Karpas-422 (cell line): ENCODE measurements around the gene DLGAP5. TPM values are rescaled to one million over a fixed set of nuclear protein-coding genes. Genes with fewer than 3 reads are reported as not detected.

Experiments
- DNase-seq: peaks from one replicate; pipeline ENCODE4 v3.0.0-alpha.2; 2015
- H2AFZ ChIP-seq: fragments of 200-600 bp; sonication (generic); 2 replicates; pipeline ENCODE4 v1.6.1; 2014; ENCODE audit warnings: antibody characterized with exemption, low read length, mixed read lengths
- H3K27ac ChIP-seq: fragments of 200-600 bp; sonication (generic); 2 replicates; pipeline ENCODE4 v1.5.1; 2014; ENCODE audit warnings: mild to moderate bottlenecking, low read length, moderate library complexity
- H3K27me3 ChIP-seq: fragments of 200-600 bp; sonication (generic); 2 replicates; pipeline ENCODE4 v1.6.1; 2014; ENCODE audit warnings: low read length, mixed read lengths
- H3K36me3 ChIP-seq: fragments of 200-600 bp; sonication (generic); 2 replicates; pipeline ENCODE4 v1.6.1; 2014; ENCODE audit warnings: low read length, mixed read lengths; ENCODE audit not compliant: insufficient read depth
- H3K4me1 ChIP-seq: fragments of 200-600 bp; sonication (generic); 2 replicates; pipeline ENCODE4 v1.6.1; 2014; ENCODE audit warnings: mild to moderate bottlenecking, low read length, mixed read lengths
- H3K4me2 ChIP-seq: fragments of 200-600 bp; sonication (generic); 2 replicates; pipeline ENCODE4 v1.6.1; 2014; ENCODE audit warnings: low read length, low read depth, mild to moderate bottlenecking; ENCODE audit not compliant: poor library complexity, severe bottlenecking
- H3K4me3 ChIP-seq: fragments of 200-600 bp; sonication (generic); 2 replicates; pipeline ENCODE4 v1.5.1; 2014; ENCODE audit warnings: mild to moderate bottlenecking, antibody characterized with exemption, low read length, mixed read lengths
- H3K79me2 ChIP-seq: fragments of 200-600 bp; sonication (generic); 2 replicates; pipeline ENCODE4 v1.6.1; 2014; ENCODE audit warnings: mild to moderate bottlenecking, low read length, mixed read lengths
- H3K9ac ChIP-seq: fragments of 200-600 bp; sonication (generic); 2 replicates; pipeline ENCODE4 v1.6.0; 2014; ENCODE audit warnings: low read length
- H3K9me2 ChIP-seq: fragments of 200-600 bp; sonication (generic), shearing (Covaris generic); replicated peaks from 2 replicates; pipeline ENCODE4 v1.6.0; 2014; ENCODE audit warnings: mild to moderate bottlenecking, low read length, moderate library complexity; ENCODE audit not compliant: insufficient read depth
- H3K9me3 ChIP-seq: fragments of 300-700, 200-600 bp; sonication (generic); 2 replicates; pipeline ENCODE4 v1.6.1; 2014; ENCODE audit warnings: low read length, mixed read lengths
- H4K20me1 ChIP-seq: fragments of 200-600 bp; sonication (generic); 2 replicates; pipeline ENCODE4 v1.6.1; 2014; ENCODE audit warnings: mild to moderate bottlenecking, antibody characterized with exemption, low read length, low read depth; ENCODE audit not compliant: insufficient read depth
- total RNA-seq: library from RNA; depleted of rRNA; stranded (reverse); fragments of >200 nt; shearing (Covaris generic); gene quantifications from 2 replicates; pipeline ENCODE4 v1.2.3, GENCODE V29; 2014; ENCODE audit warnings: low replicate concordance

The DLGAP5 gene
- total RNA-seq, 1 experiment from 2014 or later: 42.4 TPM

DNA sequence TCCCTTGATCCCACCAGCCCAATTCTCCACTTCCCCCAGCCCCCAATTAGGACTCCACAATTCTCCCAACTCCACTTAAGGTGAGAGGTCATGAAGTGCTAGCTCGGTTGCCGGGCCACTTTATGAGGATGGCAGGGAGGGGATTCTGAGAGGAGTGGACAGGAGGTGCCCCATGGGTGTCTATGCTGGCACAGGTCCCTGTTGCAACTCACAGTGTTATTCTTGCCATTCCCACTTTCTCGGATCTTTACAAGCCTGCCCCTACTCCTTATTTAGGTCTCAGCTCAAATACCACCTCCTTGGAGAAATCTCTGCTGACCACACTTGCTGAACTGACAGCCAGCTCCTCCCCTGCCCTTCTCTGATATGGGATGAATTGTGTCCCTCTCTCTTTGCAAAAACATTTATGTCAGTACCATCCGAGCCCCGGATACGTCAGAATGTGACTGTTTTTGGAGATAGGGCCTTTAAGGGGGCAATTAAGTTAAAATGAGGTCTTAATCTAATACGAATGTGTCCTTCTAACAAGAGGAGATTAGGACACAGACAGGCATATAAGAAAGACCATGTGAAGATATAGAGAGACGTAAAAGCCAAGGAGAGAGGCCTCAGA lies 66.5 kb downstream of the DLGAP5 start:
- Histone ChIP-seq H2AFZ (no peak overlapping the region), H3K4me1 (peaks cover 9% of the 10 kb centered on the region), H3K79me2 (no peaks in the 10 kb centered on the region), H3K9me3 (no peaks in the 10 kb centered on the region), H3K27ac (no peak overlapping the region), H3K36me3 (no peaks in the 10 kb centered on the region), H3K9me2 (no peaks in the 10 kb centered on the region), H3K4me2 (no peak overlapping the region), H3K9ac (no peak overlapping the region), H3K4me3 (no peak overlapping the region), H3K27me3 (no peaks in the 10 kb centered on the region), H4K20me1 (no peaks in the 10 kb centered on the region; the same call in 1 of the 2 replicates)
- no peak for DNase-seq

DNA sequence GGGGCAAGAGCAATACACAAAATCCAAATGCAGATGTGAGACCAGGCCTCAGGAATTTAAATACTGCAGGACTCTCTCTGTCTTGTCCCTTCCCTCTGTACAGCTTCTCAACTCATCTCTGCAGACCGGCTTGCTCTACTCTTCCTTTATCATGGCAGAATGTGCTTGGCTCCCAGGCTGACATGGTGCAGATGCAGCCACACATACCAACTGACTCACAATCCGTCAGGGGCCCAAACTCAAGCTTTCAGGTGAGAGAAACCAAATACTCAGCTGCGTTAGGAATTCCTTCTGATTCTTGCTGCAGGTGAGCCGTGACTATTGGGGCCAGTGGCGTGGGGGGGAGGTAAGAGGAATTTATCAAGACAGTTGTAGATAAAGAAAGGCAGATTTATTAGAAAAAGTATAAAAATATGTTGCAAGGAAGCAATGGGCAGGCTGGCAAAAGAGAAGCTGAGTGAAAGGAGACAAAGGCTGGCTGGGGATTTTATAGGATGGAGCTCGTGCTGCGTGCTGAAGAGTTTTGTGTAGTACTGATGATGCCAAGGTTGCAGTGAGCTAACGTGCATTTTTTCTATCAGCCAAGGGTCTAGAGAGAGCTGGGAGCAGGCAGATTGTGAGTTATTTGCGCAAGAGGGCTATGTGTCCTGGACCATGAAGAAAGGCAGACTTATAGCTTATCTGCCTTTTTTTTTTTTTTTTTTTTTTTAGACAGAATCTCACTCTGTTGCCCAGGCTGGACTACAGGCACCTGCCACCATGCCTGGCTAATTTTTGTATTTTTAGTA lies 67.3 kb downstream of the DLGAP5 start:
- H4K20me1 ChIP-seq: no peaks in the 10 kb centered on the region; the same call in 1 of the 2 replicates
- no peak overlapping the region for H3K4me3 ChIP-seq
- H3K36me3 ChIP-seq: no peaks in the 10 kb centered on the region
- no peaks in the 10 kb centered on the region for H3K27me3 ChIP-seq
- DNase-seq: no peak
- H3K4me1 ChIP-seq: peaks cover 9% of the 10 kb centered on the region
- no peak overlapping the region for H3K9ac ChIP-seq
- H3K9me2 ChIP-seq: no peaks in the 10 kb centered on the region
- H3K4me2 ChIP-seq: no peak overlapping the region
- no peaks in the 10 kb centered on the region for H3K79me2 ChIP-seq
- H3K27ac ChIP-seq: no peak overlapping the region
- no peaks in the 10 kb centered on the region for H3K9me3 ChIP-seq
- no peak overlapping the region for H2AFZ ChIP-seq

DNA sequence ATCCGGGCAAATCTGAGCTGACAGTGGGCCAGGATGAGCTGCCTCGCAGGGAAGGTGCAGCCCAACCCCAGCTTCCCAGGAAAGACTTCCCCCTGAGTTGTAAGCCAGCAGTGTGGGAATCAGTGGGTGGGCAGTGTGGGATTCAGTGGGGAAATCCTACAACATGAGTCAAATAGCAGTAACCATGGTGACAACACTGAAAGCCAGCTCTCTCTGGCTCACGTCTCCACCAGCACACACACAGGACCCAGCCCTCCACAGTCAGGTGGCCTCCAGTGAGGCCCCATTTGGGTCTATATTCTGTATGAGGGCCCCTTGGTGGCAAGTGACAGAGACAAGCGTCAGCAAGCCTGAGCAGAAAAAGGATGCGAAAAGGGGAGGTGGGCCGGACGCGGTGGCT lies 68.3 kb downstream of the DLGAP5 start:
- Histone ChIP-seq H2AFZ (no peak overlapping the region), H3K9me2 (no peaks in the 10 kb centered on the region), H3K4me3 (no peak overlapping the region), H3K36me3 (no peaks in the 10 kb centered on the region), H3K9ac (no peak overlapping the region), H4K20me1 (no peaks in the 10 kb centered on the region; the same call in 1 of the 2 replicates), H3K9me3 (no peaks in the 10 kb centered on the region), H3K79me2 (no peaks in the 10 kb centered on the region), H3K4me2 (no peak overlapping the region), H3K27me3 (no peaks in the 10 kb centered on the region), H3K4me1 (peaks cover 17% of the 10 kb centered on the region), H3K27ac (no peak overlapping the region)
- no peak for DNase-seq

DNA sequence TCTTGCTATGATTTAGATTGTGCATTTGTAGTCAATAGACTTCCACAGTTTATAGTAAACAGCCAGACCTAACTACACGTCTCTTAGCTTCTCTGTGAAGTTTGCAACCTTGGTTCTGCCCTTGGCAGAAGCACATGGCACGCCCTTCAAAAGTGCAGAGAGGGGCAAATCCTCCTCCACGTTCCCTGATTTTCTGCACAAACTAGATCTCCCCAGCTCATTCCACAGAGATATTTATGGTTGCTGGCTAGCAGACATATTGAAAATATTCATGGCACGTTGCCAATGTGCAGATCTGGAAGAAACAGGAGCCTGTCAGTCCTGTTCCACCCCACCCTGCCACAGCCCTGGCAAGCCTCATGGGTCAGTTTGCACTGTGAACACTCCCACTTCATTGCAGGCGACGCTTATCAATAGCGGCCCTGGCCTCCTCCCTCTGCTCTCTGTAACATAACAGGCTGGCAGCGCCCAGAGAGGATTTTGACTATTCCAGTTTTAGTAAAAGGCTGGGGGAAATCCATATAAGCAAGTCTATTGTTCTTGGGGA lies 68.9 kb downstream of the DLGAP5 start:
- H3K4me1 ChIP-seq: peaks cover 14% of the 10 kb centered on the region
- no peak overlapping the region for H3K27ac ChIP-seq
- H3K9me2 ChIP-seq: no peaks in the 10 kb centered on the region
- no peaks in the 10 kb centered on the region; the same call in 1 of the 2 replicates for H4K20me1 ChIP-seq
- no peaks in the 10 kb centered on the region for H3K79me2 ChIP-seq
- no peak overlapping the region for H3K9ac ChIP-seq
- no peak overlapping the region for H3K4me3 ChIP-seq
- no peak for DNase-seq
- no peak overlapping the region for H3K4me2 ChIP-seq
- no peaks in the 10 kb centered on the region for H3K36me3 ChIP-seq
- H2AFZ ChIP-seq: no peak overlapping the region
- H3K27me3 ChIP-seq: no peaks in the 10 kb centered on the region
- no peaks in the 10 kb centered on the region for H3K9me3 ChIP-seq

DNA sequence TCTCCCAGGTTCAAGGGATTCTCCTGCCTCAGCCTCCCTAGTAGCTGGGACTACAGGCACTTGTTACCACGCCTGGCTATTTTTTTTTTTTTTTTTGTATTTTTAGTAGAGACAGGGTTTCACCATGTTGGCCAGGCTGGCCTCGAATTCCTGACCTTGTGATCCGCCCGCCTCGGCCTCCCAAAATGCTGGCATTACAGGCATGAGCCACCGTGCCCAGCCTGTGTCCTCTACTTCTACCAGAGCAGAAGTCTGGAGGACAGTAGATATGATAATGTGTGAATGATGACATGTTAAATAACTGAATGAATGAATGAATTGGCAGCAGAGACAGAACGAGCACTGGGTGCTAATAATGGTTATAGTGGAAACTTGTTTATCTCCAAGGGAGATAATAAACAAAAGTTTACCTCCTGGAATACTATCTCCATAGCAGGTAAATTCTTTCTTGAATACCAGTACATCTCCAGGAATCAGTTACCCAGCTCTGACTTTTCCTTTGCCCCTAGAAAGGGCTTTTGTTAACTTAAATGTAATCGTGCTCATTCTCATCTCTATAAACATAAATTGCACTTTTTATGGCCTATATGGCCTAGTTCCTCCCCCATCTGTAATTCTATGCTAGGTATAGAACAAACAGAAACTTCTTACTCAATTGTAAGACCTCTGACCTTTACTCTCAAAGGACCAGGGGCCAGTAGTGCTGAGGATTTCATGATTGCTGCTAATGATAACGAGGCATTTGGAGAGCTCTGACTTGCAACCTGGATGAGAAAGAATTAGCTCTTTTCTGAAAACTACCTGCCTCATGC lies 69.6 kb downstream of the DLGAP5 start:
- Histone ChIP-seq H3K4me2 (no peak overlapping the region), H4K20me1 (peaks cover 2% of the 10 kb centered on the region; the same call in 1 of the 2 replicates), H3K27me3 (no peaks in the 10 kb centered on the region), H3K9ac (no peak overlapping the region), H3K9me2 (no peaks in the 10 kb centered on the region), H2AFZ (no peak overlapping the region), H3K4me1 (peaks cover 12% of the 10 kb centered on the region), H3K79me2 (no peaks in the 10 kb centered on the region), H3K27ac (no peak overlapping the region), H3K9me3 (no peaks in the 10 kb centered on the region), H3K36me3 (no peaks in the 10 kb centered on the region), H3K4me3 (no peak overlapping the region)
- DNase-seq: no peak

DNA sequence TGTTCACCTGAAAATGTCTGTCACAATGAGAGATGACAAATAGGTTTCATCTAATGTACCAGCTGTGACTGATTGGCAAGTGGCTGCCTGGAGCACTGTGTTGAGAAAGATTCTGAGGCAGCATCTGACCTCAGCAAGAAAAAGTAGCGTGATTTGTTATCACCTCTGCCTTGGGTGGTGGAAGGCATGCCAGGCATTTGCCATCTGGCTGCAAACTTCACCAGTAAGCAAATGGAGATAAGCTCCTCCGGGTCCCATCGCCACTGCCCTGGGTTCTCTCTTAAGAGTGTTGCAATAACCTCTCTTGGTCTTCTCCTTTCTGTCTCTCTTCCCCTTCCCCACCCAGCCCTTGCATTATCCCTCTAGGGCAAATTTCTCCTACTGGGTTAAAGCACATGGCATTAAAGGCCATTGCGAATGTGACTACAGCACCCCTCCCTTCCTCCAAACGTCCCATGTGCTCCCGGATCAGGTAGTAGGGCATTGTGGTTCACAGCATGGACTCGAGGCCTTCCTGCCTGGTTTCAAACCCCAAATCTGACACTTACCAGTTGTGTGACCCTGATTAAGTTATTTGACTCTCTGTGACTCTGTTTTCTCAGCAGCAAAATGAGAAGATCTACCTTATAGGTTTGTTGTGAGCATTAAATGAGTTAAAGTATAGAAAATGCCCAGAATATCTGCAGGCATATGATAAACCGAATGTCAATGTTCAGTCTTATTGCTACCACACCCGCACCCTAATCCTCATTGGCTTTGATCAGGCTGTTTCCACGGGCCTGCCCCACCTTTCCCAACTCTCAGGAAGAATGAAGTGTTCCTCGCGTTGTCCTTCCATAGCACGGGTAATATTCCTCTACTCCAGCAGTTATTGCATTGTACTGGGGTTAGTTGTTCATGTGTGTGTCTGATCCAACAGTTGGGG lies 70.6 kb downstream of the DLGAP5 start:
- no peak overlapping the region for H3K27ac ChIP-seq
- H3K36me3 ChIP-seq: no peaks in the 10 kb centered on the region
- no peak overlapping the region for H3K9ac ChIP-seq
- no peaks in the 10 kb centered on the region for H3K9me3 ChIP-seq
- DNase-seq: no peak
- no peaks in the 10 kb centered on the region for H3K79me2 ChIP-seq
- H3K4me2 ChIP-seq: no peak overlapping the region
- H3K4me3 ChIP-seq: no peak overlapping the region
- no peaks in the 10 kb centered on the region for H3K27me3 ChIP-seq
- H2AFZ ChIP-seq: no peak overlapping the region
- H3K4me1 ChIP-seq: peaks cover 22% of the 10 kb centered on the region
- no peaks in the 10 kb centered on the region for H3K9me2 ChIP-seq
- H4K20me1 ChIP-seq: peaks cover 10% of the 10 kb centered on the region; the same call in 1 of the 2 replicates

DNA sequence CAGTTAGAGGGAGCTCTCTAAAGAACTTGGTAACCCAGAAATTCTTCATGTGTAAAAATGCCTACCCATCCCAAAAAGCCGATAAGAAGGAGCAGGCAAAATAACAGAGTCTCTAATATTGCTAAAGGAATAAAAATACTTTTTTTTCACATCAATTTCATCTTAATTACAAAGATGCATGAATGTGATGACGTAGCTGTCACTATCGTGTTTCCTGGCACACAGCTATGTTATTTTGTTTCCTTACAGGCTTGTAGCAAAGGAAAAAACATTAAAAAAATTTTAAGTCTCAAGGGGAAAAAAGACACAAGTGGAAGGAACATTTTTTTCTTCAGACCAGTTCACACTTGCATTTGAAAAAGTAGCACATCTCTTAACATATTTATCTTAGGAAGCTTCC lies 72.6 kb downstream of the DLGAP5 start:
- no peak overlapping the region for H3K4me2 ChIP-seq
- H3K4me1 ChIP-seq: peaks cover 39% of the 10 kb centered on the region
- H2AFZ ChIP-seq: no peak overlapping the region
- H4K20me1 ChIP-seq: peaks cover 14% of the 10 kb centered on the region; the same call in 1 of the 2 replicates
- no peaks in the 10 kb centered on the region for H3K36me3 ChIP-seq
- H3K9me3 ChIP-seq: no peaks in the 10 kb centered on the region
- no peak overlapping the region for H3K4me3 ChIP-seq
- no peak overlapping the region for H3K27ac ChIP-seq
- no peaks in the 10 kb centered on the region for H3K9me2 ChIP-seq
- DNase-seq: no peak
- no peaks in the 10 kb centered on the region for H3K79me2 ChIP-seq
- H3K9ac ChIP-seq: no peak overlapping the region
- 0 out of 2 replicates have a peak, but pooled peaks cover 3% of the 10 kb centered on the region for H3K27me3 ChIP-seq
